Testis (tissue), 2 donors: ENCODE measurements around the gene EEF1A2.

Experiments
- CTCF ChIP-seq, 3 experiments: fragments of 450-650 bp in 2 of 3; fragments of 200-600 bp in 1 of 3; sonication (generic) in 1 of 3; IDR thresholded peaks; one replicate each; pipeline ENCODE4 v1.5.1; 2016 to 2019; ENCODE audit warnings: antibody characterized with exemption in 3 of 3, mild to moderate bottlenecking in 2 of 3, moderate library complexity in 1 of 3
- POLR2A ChIP-seq: fragments of 450-650 bp; IDR thresholded peaks from one replicate; pipeline ENCODE4 v1.6.1; 2017; ENCODE audit warnings: antibody characterized with exemption, mild to moderate bottlenecking, moderate library complexity

GRCh38 chr20:63529180-63529860 lies 30.4 kb upstream of the EEF1A2 start:
- TF ChIP-seq CTCF (IDR thresholded peaks at IDR 0.05) = no peak
- TF ChIP-seq POLR2A = no peak
